K562 (cell line): ENCODE data around the gene GTF3C4. TPM values are rescaled to one million over a fixed set of nuclear protein-coding genes. Genes with fewer than 3 reads are reported as not detected.
A peak's percentile ranks its signal among the peaks of the same experiment; 100 is the strongest.

Experiments
- ARNT ChIP-seq, 2 experiments: fragments of 450-650 bp; IDR thresholded peaks; 2 replicates each; pipeline ENCODE4 v1.6.1; 2016; ENCODE audit warnings: mild to moderate bottlenecking in 1 of 2
- CBX3 ChIP-seq, 2 experiments: IDR thresholded peaks; 1 replicate in 1 of 2; 2 replicates in 1 of 2; pipeline ENCODE4 v1.6.1; 2012; ENCODE audit warnings: inconsistent platforms in 2 of 2, low read length in 2 of 2, borderline replicate concordance in 1 of 2, control low read depth in 1 of 2
- CEBPG ChIP-seq, 3 experiments: fragments of 200-800 bp in 1 of 3; sonication (Bioruptor generic) in 1 of 3; sonication (generic) in 1 of 3; formaldehyde crosslinking in 1 of 3; IDR thresholded peaks in 2 of 3; conservative IDR thresholded peaks in 1 of 3; 2 replicates each; pipeline versions ENCODE4 v1.6.1 to v1.8.0; 2016 to 2022; ENCODE audit warnings: missing compliant biosample characterization in 2 of 3, missing genetic modification characterization in 2 of 3, mild to moderate bottlenecking in 1 of 3, missing genetic modification reagents in 1 of 3
- ELK3 ChIP-seq: fragments of 450-650 bp; formaldehyde crosslinking; IDR thresholded peaks from 2 replicates; pipeline ENCODE4 v1.4.0; 2020; ENCODE audit warnings: mild to moderate bottlenecking
- FOSL1 ChIP-seq: fragments of 200-800 bp; sonication (Bioruptor generic); conservative IDR thresholded peaks from 2 replicates; pipeline ENCODE4 v1.6.1; 2016; ENCODE audit warnings: missing genetic modification characterization, missing compliant biosample characterization
- MYBL2 ChIP-seq, 2 experiments: fragments of 450-650 bp in 1 of 2; sonication (generic) in 1 of 2; formaldehyde crosslinking in 1 of 2; IDR thresholded peaks; 2 replicates each; pipeline versions ENCODE4 v1.6.1 to v1.8.1; 2017 to 2022; ENCODE audit warnings: borderline replicate concordance in 1 of 2, inconsistent platforms in 1 of 2, low read depth in 1 of 2, mild to moderate bottlenecking in 1 of 2, missing genetic modification reagents in 1 of 2, moderate library complexity in 1 of 2
- NFIC ChIP-seq: fragments of 450-650 bp; IDR thresholded peaks from 2 replicates; pipeline ENCODE4 v1.6.1; 2017; ENCODE audit warnings: mild to moderate bottlenecking, inconsistent platforms
- TRIM24 ChIP-seq, 2 experiments: fragments of 450-650 bp; IDR thresholded peaks; 2 replicates each; pipeline ENCODE4 v1.6.1; 2016
- USF2 ChIP-seq: sonication (generic); formaldehyde crosslinking; IDR thresholded peaks from 2 replicates; pipeline ENCODE4 v1.5.0; 2020; ENCODE audit warnings: missing genetic modification reagents
- ZKSCAN1 ChIP-seq: fragments of 150-350 bp; IDR thresholded peaks from 2 replicates; pipeline ENCODE4 v1.6.1; 2016; ENCODE audit warnings: low read depth, low read length
- ZNF316 ChIP-seq: fragments of 450-650 bp; IDR thresholded peaks from 2 replicates; pipeline ENCODE4 v1.6.1; 2016
- ZNF583 ChIP-seq: fragments of 250-450 bp; sonication (Bioruptor Pico); IDR thresholded peaks from 2 replicates; pipeline ENCODE4 v1.4.0; 2020
- polyA plus RNA-seq, 8 experiments: library from polyadenylated mRNA; depleted of rRNA in 4 of 8; stranded (reverse) in 5 of 8; unstranded in 3 of 8; fragments of >200 nt; fragmentation: Nextera tagmentation in 2 of 8; fragmentation: Illumina TruSeq in 1 of 8; extraction: Ambion mirVana in 2 of 8; extraction: Trizol in 1 of 8; gene quantifications; 2 replicates each; pipeline versions ENCODE4 v1.2.1 to v1.2.3, GENCODE V29; 2011 to 2014; ENCODE audit warnings: inconsistent platforms in 1 of 8, missing spikeins in 1 of 8
- total RNA-seq, 7 experiments: library from RNA; depleted of rRNA in 6 of 7; stranded (reverse); fragments of >200 nt in 6 of 7; fragmentation: Illumina TruSeq in 2 of 7; extraction: Trizol in 2 of 7; gene quantifications; 2 replicates each; pipeline versions ENCODE4 v1.2.1 to v1.2.3, GENCODE V29; 2011 to 2021; ENCODE audit warnings: low replicate concordance in 1 of 7

GTF3C4 gene
- total and polyA plus RNA-seq, 9 of the 15 experiments (the other 6 are each of a cell fraction or from before 2014, with no cell fraction given): 3.9 to 20.0 (median 12.2) TPM

GRCh38 chr9:132671620-132672412 is 1.6 kb downstream of the GTF3C4 start (continued):
- peak; percentile 92 to 95 for TF ChIP-seq TRIM24 (IDR thresholded peaks at IDR 0.05)
- no peak for TF ChIP-seq ELK3 (CRISPR knock-in tag)
- TF ChIP-seq ARNT (IDR thresholded peaks at IDR 0.05): 0 out of 4 replicates have a peak, but pooled peaks of 1 of the 2 experiments have one; percentile 21
- peak; percentile 19; the same call in 1 of the 2 replicates for TF ChIP-seq NFIC
- TF ChIP-seq CBX3 (IDR thresholded peaks at IDR 0.05; ENCODE audit: borderline replicate concordance in 1 of 2, low read length in 2 of 2): peak in 1 of 2 experiments; percentile 82; a peak in 2 of 3 replicates
- TF ChIP-seq MYBL2 (IDR thresholded peaks at IDR 0.05; ENCODE audit: low read depth): no peak
- TF ChIP-seq MYBL2 (CRISPR knock-in tag; IDR thresholded peaks at IDR 0.05; ENCODE audit: borderline replicate concordance): no peak
- TF ChIP-seq ZNF316: peak; percentile 94
- no peak for TF ChIP-seq ZNF583
- no peak for TF ChIP-seq USF2 (CRISPR knock-in tag)
- TF ChIP-seq ZKSCAN1: no peak
- peak; percentile 91 for TF ChIP-seq FOSL1 (tag)
- TF ChIP-seq CEBPG (CRISPR knock-in tag; IDR thresholded peaks at IDR 0.05): no peak
- TF ChIP-seq CEBPG (tag; conservative IDR thresholded peaks at IDR 0.05 in 1 of 2, IDR thresholded peaks at IDR 0.05 in 1 of 2): peak in 1 of 2 experiments; percentile 64; a peak in 2 of 4 replicates
